HG02943 (cell line): ENCODE results near the gene GRHL3.

ENCODE experiments used
- ATAC-seq: cut with Tn5 transposase; IDR thresholded peaks from one replicate; pipeline ENCODE4 v1.9.1; 2021; ENCODE audit warnings: mild to moderate bottlenecking, low read depth, moderate library complexity; ENCODE audit not compliant: unreplicated experiment

Gene GRHL3

GRCh38 chr1:24317081-24317480 lies 2.1 kb upstream of the GRHL3 start:
- no peak for ATAC-seq

- no peak for ATAC-seq
Measured at GRCh38 chr1:24317956-24318614, 1.1 kb upstream of the GRHL3 start.

GRCh38 chr1:24318615-24319311 lies 394 bp upstream of the GRHL3 start:
- no peak for ATAC-seq

- ATAC-seq, result no peak
Measured at GRCh38 chr1:24319962-24320361, 805 bp downstream of the GRHL3 start.

- ATAC-seq, result no peak
Measured at GRCh38 chr1:24321126-24321525, 2.0 kb downstream of the GRHL3 start.

- no peak for ATAC-seq
Measured at GRCh38 chr1:24321697-24322469, 2.7 kb downstream of the GRHL3 start.

GRCh38 chr1:24322470-24323177 lies 3.5 kb downstream of the GRHL3 start:
- ATAC-seq, result no peak

GRCh38 chr1:24323281-24323680 lies 4.1 kb downstream of the GRHL3 start:
- no peak for ATAC-seq

GRCh38 chr1:24324903-24325302 lies 5.7 kb downstream of the GRHL3 start:
- ATAC-seq, result no peak

- no peak for ATAC-seq
Measured at GRCh38 chr1:24325587-24326449, 6.7 kb downstream of the GRHL3 start.

- ATAC-seq, result no peak
Measured at GRCh38 chr1:24327486-24327885, 8.3 kb downstream of the GRHL3 start.

- ATAC-seq, result no peak
Measured at GRCh38 chr1:24327891-24328290, 8.7 kb downstream of the GRHL3 start.

GRCh38 chr1:24329331-24329730 lies 10.2 kb downstream of the GRHL3 start:
- ATAC-seq, result no peak

GRCh38 chr1:24329797-24330543 lies 10.8 kb downstream of the GRHL3 start:
- no peak for ATAC-seq

GRCh38 chr1:24331961-24332673 lies 13.0 kb downstream of the GRHL3 start:
- ATAC-seq, result no peak

GRCh38 chr1:24336075-24336474 lies 16.9 kb downstream of the GRHL3 start:
- ATAC-seq, result no peak

- ATAC-seq, result no peak
Measured at GRCh38 chr1:24337455-24337854, 18.3 kb downstream of the GRHL3 start.

- ATAC-seq, result no peak
Measured at GRCh38 chr1:24338447-24338846, 19.3 kb downstream of the GRHL3 start.

GRCh38 chr1:24339996-24340395 lies 20.8 kb downstream of the GRHL3 start:
- no peak for ATAC-seq
